Prostate gland (tissue), 2 donors: Measurements from ENCODE around the gene GOLGA8G. TPM values are rescaled to one million over a fixed set of nuclear protein-coding genes. Genes with fewer than 3 reads are reported as not detected.
"Not testable (repeated sequence)": the region's sequence is repeated elsewhere in the genome, so short reads cannot be mapped to it uniquely, and the experiment has no call there.

Source experiments
- DNase-seq: peaks from one replicate; pipeline ENCODE4 v3.0.0-alpha.2; 2019; ENCODE audit warnings: low spot score
- H3K27ac ChIP-seq, 2 donors: fragments of 200-600 bp; sonication (generic); 2 replicates each; pipeline ENCODE4 v1.5.1; 2017 to 2019
- H3K27me3 ChIP-seq: fragments of 200-600 bp; sonication (generic); replicated peaks from 2 replicates; pipeline ENCODE4 v1.5.1; 2019; ENCODE audit not compliant: insufficient read depth
- H3K36me3 ChIP-seq, 2 donors: fragments of 200-600 bp; sonication (generic); 1 replicate in 1 of 2; 2 replicates in 1 of 2; pipeline versions ENCODE4 v1.5.1 to v1.8.1; 2017 to 2019
- H3K4me1 ChIP-seq: fragments of 200-600 bp; sonication (generic); replicated peaks from 2 replicates; pipeline ENCODE4 v1.5.1; 2019
- H3K4me3 ChIP-seq, 2 donors: fragments of 200-600 bp; sonication (generic); 2 replicates each; pipeline ENCODE4 v1.5.1; 2017 to 2019
- H3K9me3 ChIP-seq: fragments of 200-600 bp; sonication (generic); 2 replicates; pipeline ENCODE4 v1.5.1; 2017
- WGBS: methylation state at CpG from one replicate; pipeline ENCODE4 v1.1.5; 2018; 5-methylcytosine and 5-hydroxymethylcytosine counted together
- intact Hi-C: fragments of 100-400 bp; cut with DNase I; formaldehyde crosslinking; loops from one replicate; pipeline ENCODE4 v1.14.2; 2022
- microRNA-seq: library from miRNA; unstranded; fragments of <30 nt; microRNA quantifications from one replicate; pipeline ENCODE4, GENCODE V29; 2016
- small RNA-seq, 2 donors: library from RNA; depleted of rRNA; stranded (forward); fragments of <200 nt; gene quantifications; one replicate each; pipeline ENCODE3, GENCODE V24; 2016
- total RNA-seq, 2 donors: library from RNA; depleted of rRNA; stranded (reverse); fragments of >200 nt; gene quantifications; one replicate each; pipeline ENCODE4 v1.1.0, GENCODE V29; 2016

GOLGA8G gene, protein sequence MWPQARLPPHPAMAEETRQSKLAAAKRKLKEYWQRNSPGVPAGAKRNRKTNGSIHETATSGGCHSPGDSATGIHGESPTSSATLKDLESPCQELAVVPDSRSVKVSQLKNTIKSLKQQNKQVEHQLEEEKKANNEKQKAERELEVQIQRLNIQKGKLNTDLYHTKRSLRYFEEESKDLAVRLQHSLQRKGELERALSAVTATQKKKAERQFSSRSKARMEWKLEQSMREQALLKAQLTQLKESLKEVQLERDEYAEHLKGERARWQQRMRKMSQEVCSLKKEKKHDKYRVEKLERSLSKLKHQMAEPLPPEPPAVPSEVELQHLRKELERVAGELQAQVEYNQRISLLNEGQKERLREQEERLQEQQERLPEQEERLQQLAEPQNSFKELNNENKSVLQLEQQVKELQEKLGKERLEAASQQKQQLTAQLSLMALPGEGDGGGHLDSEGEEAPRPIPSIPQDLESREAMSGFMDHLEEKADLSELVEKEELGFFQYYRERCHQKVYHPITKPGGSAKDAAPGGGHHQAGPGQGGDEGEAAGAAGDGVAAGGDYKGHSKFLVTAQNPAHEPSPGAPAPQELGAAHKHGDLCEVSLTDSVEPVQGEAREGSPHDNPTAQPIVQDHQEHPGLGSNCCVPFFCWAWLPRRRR
- total RNA-seq = 1 to 10 TPM in 1 of 2 donors, not detected in 1; 7.9 TPM

DNA sequence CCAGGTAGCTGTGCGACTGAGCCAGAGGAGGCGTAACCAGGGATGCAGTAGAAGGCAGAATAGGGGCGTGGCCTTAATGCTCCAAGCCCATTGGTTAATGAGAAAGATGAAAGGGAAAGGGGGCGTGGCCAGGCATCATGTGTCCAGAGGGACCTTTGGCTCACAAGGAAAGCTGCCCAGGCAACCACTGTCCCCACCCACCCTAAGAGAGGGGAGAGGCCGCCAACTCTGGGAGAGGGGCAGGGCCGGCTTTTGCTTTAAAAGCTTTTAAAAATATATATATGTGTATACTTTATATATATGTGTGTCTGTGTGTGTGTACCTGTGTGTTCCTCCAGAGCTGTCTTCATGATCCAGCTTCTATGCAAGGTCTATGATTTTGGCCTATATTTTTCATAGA lies at the start of gene GOLGA8G:
TSS of gene GOLGA8G (minus strand) at position 18 of the 400 bp plus-strand sequence. CDS start 62 bp downstream, outside the sequence.
- H3K27me3 ChIP-seq, H3K27ac ChIP-seq, DNase-seq, H3K36me3 ChIP-seq, intact Hi-C loops, H3K4me3 ChIP-seq, H3K9me3 ChIP-seq, H3K4me1 ChIP-seq: not testable (repeated sequence)
- 91% methylated on average over 4 of the region's 6 CpGs for WGBS

DNA sequence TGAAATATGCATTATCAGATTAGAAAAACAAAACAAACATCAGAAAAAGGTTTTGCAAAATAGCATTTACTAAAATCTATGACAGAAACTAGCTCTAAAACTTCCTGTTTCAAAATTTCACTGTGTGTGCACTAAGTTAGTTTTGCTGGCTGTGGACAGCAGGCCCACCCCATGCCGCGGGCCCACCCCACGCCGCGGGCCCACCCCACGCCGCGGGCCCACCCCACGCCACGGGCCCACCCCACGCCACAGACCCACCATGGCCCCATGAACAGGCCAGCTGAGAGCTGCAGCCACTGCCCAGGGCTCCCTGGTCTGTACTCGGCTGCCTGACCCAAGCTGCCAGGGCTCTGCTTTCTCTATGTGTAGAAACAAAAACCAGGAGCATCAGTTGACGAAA lies 40.6 kb upstream of the GOLGA8G start:
- intact Hi-C loops, H3K4me1 ChIP-seq, H3K9me3 ChIP-seq, H3K4me3 ChIP-seq, DNase-seq, H3K36me3 ChIP-seq, H3K27ac ChIP-seq, H3K27me3 ChIP-seq: not testable (repeated sequence)
- 87% methylated on average over 11 of the region's 13 CpGs for WGBS

DNA sequence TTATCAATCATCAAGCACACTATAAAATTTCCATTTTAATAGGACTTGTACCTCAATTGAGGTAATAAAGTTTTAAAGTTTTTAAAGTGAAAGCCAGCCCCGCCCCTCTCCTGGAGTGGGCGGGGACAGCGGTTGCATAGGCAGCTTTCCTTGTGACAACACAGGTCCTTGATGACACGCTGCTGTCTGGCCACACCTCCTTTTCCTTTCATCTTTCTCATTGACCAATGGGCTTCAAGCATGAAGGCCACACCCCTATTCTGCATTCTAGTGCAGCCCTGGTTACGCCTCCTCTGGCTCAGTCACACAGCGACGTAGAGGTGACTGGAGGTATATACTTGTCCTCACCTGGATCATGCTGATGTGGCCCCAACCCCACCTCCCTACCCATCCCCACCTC lies 20.5 kb upstream of the GOLGA8G start, which contains the start of gene GOLGA6L25:
TSS of gene GOLGA6L25 (plus strand) at position 301 of the 400 bp plus-strand sequence. CDS start at position 362, 61 bp downstream.
- no CpG with 5 or more reads among the region's 7 CpGs for WGBS
- H3K4me1 ChIP-seq, H3K27me3 ChIP-seq, H3K36me3 ChIP-seq, H3K4me3 ChIP-seq, H3K9me3 ChIP-seq, DNase-seq, H3K27ac ChIP-seq, intact Hi-C loops: not testable (repeated sequence)

DNA sequence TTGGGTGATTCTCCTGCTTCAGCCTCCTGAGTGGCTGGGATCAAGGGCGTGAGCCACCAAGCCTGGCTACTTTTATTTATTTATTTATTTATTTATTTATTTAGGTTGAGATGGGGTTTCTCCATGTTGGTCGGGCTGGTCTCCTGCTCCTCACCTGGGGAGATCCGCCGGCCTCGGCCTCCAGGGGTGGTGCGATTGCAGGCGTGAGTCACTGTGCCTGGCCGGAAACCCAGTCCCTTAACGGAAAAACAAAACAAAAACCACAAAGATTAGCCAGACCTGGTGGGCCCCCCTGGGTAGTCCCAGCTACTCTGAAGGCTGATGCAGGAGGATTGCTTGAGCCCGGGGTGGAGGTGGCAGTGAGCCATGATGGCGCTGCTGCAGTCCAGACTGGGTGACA lies 17.6 kb downstream of the GOLGA8G start:
- intact Hi-C loops, H3K36me3 ChIP-seq, H3K9me3 ChIP-seq, DNase-seq, H3K27ac ChIP-seq, H3K27me3 ChIP-seq, H3K4me1 ChIP-seq, H3K4me3 ChIP-seq: not testable (repeated sequence)
- 86% methylated on average over 5 of the region's 11 CpGs for WGBS

DNA sequence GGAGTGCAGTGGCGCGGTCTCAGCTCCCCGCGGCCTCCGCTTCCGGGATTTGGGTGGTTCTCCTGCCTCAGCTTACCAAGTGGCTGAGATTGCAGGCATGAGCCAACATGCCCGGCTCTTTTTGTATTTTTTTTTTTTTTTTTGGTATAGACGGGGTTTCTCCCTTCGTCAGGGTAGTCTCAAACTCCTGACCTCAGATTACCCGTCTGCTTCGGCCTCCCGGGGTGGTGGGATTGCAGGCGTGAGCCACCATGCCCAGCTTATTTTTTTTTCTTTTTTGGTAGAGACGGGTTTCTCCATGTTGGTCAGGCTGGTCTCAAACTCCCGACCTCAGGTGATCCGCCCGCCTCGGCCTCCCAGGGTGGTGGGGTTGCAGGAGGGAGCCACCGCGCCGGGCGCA lies 18.6 kb downstream of the GOLGA8G start:
- intact Hi-C loops, H3K9me3 ChIP-seq: not testable (repeated sequence)
- WGBS = 91% methylated on average over 12 of the region's 22 CpGs

DNA sequence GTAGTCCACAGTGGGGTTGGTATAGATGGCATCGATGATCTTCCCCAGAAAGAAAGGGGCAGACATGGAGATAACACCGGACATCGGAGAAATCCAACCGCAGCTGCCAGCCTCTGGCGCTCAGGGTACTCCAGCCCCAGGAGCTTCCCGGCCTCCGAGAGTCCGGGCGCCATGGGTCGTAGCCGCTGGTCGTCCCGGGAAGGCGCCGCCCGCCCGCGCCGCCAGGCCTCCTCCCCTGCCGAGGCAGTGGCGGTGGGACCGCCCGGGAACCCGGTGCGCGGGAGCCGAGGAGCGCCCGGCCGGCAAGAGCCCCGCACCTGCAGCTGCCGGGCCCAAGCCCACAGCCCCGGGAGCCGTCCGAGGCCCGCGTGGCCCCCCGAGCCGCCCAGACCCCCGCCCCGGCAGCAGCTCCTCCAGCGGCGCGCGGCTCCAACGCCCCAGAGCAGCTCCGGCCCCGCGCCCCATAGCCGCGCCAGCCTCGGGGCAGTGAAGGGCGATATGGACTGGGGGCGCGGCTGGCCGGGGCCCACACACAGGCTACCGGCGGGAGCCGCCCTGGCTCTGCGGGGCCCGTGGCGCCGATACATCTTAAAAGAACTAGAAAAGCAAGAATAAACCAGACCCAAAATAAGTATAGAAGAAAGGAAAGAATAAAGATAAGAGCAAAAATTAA lies 24.4 kb downstream of the GOLGA8G start:
- intact Hi-C loops, H3K9me3 ChIP-seq, H3K27ac ChIP-seq, H3K4me1 ChIP-seq, DNase-seq, H3K36me3 ChIP-seq, H3K4me3 ChIP-seq, H3K27me3 ChIP-seq: not testable (repeated sequence)
- WGBS = 1% methylated on average over 7 of the region's 63 CpGs

More for the DNA sequence above, 18.6 kb downstream of the GOLGA8G start:
- not testable (repeated sequence) for H3K4me1 ChIP-seq, H3K36me3 ChIP-seq, H3K4me3 ChIP-seq, DNase-seq, H3K27me3 ChIP-seq, H3K27ac ChIP-seq

DNA sequence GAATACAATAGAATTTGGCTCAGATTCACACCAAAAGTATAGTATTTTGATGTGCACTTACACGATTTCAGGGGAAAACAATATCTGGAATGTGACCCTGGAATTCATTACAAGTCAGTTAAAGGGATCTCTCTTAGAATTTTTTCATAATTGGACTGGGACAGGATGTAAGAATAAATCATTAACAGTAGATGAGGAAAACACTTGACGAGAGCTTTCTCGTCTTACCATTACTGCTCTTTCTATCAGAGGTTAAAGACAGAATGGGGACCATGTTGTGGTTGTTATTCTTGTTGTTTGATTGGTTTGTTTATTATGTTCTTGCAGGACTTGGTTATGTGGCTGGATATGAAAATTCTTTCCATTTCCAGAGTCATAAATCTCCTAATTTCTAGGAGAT lies 51.4 kb downstream of the GOLGA8G start:
- H3K27me3 ChIP-seq, intact Hi-C loops, H3K4me1 ChIP-seq, H3K27ac ChIP-seq, DNase-seq, H3K4me3 ChIP-seq, H3K9me3 ChIP-seq, H3K36me3 ChIP-seq: not testable (repeated sequence)
- no CpG with 5 or more reads among the region's 3 CpGs for WGBS

Small RNAs within 50 kb of the gene (microRNA-seq; reads per million reads assigned to microRNA genes)
- not detected for gene MIR4509-3

Small RNAs within 50 kb of the gene (small RNA-seq; reads per million reads assigned to genes)
- gene AC138749.2 (0 reads per million in 2 donors), gene AC138749.4 (0 reads per million in 2 donors), gene AC138749.5 (0 reads per million in 2 donors), gene MIR4509-3 (0 reads per million in 2 donors), gene RF00017 (0 reads per million in 2 donors)

Other genes with a start within 250 kb of the GOLGA8G start
- 10 to 100 TPM; 65.1 to 69.8 TPM for gene HERC2, start 210.8 kb downstream of the GOLGA8G start, total RNA-seq
- under 1 TPM in 1 of 2 donors, not detected in 1; 0.62 TPM for gene GOLGA6L24, start 174.9 kb downstream of the GOLGA8G start, total RNA-seq
- gene GOLGA8F, start 154.3 kb downstream of the GOLGA8G start, total RNA-seq = not detected
- gene GOLGA6L25, start 20.6 kb upstream of the GOLGA8G start, total RNA-seq = not detected
- gene GOLGA8M, start 179.4 kb upstream of the GOLGA8G start, total RNA-seq = 1 to 10 TPM in 1 of 2 donors, not detected in 1; 1.5 TPM